GM18868 (cell line): ENCODE measurements around the gene CACNA1C.

Experiments used
- ATAC-seq: cut with Tn5 transposase; IDR thresholded peaks from one replicate; pipeline ENCODE4 v1.9.1; 2021; ENCODE audit warnings: mild to moderate bottlenecking, moderate library complexity; ENCODE audit not compliant: unreplicated experiment

CACNA1C gene

DNA sequence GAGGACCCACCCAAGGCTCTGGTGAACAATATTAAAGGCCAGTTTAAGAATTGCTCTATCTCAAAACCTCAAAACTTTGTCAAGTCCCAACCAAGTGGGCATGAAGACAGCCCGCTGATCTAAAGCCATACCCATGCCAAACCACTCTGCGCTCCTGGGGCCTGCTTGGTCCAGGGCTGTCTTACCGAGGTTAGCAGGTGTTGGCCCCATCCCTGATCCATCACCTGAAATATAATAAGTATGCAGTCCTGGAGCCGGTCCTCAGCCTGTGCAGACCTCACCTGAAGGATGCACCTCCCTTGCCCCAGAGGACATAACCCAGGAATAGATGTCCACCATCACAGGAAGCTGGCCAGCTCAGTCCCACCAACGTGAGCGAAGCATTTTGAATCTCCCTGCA, 543.7 kb downstream of the CACNA1C start:
- ATAC-seq, result no peak

DNA sequence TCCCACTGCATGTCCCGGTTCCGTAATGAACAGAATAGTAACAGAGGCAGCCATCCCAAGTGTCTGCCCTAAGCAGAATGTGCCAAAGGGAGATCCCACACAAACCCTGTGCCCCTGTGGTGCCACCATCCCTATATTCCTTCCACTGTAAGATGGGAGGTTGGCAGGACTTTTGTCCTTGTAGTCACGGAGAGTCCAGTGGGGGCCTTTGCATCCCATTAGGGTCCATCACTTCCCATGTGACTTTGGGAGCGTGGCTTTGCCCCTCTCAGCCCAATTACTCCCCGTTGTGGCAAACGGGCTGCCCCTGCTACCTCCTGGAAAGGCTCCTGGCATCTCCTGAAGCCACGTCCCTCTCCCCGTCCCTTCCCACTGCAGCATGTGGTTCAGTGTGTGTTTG, 552.5 kb downstream of the CACNA1C start:
- no peak for ATAC-seq

DNA sequence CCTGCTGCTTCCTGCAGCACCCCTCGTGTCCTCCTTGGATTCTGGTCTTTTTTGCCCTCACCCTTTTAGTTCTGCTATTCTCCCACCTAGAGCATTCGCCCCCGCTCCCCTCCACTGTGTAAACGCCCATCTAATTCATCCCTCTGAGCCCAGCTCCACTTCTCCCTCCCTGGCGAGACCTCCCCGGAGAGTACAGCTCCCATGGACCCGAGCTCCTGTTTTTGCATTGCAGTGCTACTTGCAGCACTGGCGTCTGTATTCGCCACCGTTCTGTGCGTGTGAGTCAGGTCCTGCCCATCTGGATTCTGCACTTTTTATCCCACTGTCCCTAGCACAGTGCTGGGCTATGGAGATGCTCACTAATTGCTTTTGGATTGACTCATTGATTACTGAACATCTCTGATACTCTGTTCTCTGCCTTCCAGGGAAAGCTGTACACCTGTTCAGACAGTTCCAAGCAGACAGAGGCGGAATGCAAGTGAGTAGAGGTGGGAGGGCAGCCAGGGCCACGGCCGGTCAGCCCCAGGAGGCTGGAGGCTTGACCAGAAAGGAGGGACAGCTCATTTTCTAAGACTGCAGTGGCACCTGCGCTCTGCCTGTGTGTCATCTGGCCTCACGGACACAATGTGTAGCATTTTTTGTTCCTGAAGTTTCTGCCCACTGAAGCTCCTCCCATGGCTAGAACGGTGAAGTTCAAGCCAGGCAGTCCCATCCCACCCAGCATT, 553.6 kb downstream of the CACNA1C start:
- no peak for ATAC-seq

DNA sequence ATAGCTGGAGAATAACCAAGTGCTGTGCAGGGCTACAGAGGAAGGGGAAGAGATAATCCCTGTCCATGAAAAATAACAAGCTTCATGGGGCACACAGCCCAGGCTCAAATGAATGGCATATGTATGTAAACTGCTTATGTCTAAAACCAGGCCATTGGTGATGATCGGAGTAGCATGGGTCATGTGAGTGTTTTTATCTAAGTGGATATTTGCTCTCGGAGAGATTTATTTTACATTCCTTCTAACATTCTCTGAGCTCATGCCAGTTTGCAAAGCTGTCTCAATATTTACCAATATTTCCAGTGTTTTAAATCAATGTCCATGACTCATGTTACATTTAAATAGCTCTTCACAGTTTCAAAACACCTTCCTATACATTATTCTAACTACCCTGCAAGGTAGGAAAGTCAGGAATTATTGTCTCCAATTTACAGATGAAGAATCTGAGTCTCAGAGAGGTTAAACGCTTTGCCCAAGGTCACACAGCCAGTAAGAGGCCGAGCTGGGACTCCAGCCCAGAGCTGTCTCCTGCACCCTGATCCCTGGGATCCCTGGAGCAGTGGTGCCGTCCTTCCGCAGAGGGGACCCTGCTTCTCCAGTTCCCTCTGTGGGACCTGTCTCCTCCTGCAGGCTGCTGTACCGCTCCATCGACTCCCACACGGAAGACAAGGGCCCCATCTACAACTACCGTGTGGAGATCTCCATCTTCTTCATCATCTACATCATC, 555.3 kb downstream of the CACNA1C start:
- no peak for ATAC-seq

DNA sequence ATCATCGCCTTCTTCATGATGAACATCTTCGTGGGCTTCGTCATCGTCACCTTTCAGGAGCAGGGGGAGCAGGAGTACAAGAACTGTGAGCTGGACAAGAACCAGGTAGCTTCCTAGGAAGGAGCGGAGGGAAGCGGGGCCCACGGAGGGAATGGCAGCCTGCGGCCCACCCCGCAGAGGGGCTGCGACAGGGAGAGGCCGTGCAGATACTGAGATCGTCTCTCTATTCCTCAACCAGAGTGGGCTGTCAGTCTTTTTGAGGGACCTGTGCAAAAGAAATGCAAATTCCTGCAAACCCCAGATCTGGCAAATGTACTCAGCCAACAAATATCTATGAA, 555.8 kb downstream of the CACNA1C start:
- ATAC-seq, result no peak

DNA sequence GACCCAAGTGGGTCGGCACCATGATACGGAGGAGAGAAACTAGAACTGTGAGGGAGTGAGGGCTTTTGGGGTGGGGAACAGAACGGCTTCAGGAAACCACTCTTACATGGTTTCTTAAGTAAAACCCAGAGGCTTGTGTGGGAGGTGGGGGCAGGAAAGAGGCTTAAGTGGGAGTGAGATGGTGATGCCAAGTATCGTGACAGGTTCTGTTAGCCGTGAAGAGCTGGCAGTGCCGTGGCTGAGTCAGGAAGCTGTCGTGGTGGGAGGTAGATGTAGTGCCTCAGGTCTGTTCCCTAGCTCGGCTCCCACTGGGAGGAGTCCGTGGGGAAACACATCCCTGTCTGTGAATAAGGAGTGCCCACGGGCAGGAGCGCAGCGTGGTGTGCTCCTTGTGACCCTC, 556.2 kb downstream of the CACNA1C start:
- no peak for ATAC-seq

DNA sequence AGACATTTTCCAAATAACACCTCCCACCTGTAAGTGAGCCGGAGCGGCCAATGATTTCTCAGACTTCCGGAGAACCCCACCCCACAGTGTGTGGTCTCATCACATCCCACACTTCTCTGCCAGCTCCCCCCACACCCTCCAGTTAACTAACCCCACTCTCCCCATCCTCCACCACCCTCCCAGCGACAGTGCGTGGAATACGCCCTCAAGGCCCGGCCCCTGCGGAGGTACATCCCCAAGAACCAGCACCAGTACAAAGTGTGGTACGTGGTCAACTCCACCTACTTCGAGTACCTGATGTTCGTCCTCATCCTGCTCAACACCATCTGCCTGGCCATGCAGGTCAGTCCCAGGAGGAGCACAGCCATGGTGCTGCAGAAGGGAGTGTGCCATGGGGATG, 557.6 kb downstream of the CACNA1C start:
- ATAC-seq, result no peak

DNA sequence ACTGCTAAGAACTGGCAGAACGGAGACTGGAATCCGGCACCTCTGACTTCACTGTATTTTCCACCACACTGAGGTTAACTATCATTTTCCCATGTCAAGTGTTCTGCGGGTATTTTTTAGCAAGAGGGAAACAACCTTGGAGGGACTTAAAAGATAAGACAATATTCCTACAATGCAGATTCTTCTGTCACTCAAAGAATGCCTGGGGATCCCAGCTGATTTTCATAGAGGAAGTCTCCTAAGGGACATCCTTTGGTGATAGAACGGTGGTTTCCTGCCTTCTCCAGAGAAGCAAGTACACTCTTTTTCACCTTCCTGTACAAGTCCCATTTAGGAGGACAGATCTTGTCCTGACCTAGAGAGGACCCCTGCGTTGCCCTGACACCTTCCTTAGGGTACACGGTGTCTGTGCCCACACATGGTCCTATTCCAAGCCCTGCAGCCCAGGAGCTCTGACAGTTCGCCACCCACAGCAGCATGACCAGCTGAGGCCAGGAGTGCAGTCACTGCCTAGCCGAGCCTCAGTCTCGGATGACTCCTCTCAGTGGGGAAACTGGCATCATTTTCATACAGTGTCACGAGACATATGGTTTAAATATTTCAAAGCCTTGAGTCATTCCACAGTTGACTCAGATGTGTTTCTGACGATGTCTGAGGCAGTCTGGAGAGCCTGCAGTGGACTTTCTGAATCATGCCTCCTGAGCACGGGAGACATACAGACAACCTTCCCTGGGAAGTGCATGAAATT, 560.7 kb downstream of the CACNA1C start:
- peak; percentile 45 for ATAC-seq

DNA sequence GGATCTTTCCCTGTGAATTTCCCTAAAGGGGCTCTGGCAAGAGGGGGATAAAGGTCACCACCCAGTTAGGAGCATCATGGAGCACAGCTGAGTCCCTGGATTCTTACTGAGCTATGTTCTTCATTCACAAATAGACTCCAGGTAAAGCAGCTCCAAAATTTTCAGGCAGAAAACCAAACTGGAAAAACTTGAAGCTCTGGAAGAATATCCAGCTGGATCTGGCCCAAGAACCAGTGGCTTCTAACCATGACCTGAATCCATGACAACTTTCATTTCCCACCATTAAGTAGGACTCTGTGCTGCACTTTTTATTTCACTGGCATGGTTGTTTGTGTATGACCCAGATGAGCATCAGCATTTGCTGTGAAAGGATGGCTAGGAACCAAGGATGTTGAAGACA, 561.6 kb downstream of the CACNA1C start:
- no peak for ATAC-seq

DNA sequence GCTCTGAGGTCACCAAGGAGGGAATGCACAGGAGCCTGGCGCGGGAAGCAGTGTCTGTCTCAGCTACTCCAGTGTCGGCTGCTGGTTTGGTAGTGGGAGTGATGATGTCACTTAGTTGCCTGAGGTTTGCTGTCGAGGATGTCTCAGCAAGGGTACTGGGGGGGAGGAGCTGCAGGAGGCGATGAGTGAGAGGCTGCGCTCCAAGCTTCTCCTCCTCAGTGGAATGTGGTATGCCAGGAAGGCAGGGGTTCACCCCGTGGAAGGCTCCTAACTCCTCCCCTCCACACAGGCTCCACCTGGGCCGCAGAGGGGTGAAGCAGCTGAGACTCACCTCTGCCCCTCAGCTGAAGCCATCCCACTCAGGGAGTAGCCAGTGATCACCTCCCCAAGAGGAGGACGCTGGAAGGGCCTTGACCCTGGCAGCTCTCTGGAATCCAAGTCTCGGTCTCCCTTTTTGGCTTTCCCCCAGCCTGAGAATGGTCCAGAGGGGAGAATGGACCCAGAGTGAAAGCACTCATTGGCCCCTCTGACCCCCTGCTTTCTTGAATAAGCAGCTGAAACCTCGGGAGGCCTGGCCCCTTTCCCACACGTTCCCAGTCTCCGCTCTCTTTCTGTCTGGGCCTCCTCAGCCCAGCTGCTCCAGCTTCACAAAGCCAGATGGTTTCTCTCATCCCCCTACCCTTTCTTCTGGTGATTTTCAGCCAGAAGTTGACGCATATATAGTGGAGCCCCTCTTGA, 563.0 kb downstream of the CACNA1C start:
- no peak for ATAC-seq

DNA sequence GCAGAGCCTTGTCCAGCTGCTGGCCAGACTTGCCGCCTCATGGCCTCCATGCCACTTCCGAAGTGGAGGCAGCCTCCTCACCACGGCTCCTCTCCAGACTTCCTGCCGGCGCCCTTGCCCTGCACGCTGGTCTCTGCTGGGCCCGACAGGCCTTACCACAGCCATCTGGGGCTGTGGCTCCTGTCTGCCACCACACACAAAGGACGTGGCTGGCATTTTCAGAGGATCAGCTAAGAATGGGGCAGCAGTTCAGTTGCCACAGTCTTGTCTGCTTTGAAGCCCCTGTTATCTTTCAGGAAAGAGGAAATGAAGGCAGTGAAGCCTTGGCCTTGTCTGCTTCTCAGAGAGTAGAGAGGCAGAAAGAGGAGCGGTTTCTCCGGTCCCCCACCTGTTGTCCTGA, 564.0 kb downstream of the CACNA1C start:
- ATAC-seq, result no peak

DNA sequence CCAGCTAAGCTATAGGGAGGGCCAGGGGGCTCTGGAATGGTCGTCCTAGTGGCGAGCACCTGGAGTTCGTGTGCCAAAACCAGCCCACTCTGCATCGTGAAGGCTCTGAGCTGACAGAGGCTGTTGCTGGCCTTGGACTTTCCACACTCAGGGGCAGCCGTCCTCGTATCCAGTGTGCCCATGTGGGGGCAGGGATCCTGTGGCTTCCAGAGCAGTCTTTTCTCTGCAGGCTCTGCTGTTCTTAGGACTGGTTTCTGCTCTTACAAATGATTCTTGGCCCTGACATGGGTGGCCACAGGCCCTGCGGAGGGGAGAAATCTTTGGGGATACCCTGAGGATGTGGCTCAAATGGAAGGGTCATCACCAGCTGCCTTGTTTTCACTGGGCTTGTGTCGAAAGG, 564.6 kb downstream of the CACNA1C start:
- ATAC-seq, result no peak

DNA sequence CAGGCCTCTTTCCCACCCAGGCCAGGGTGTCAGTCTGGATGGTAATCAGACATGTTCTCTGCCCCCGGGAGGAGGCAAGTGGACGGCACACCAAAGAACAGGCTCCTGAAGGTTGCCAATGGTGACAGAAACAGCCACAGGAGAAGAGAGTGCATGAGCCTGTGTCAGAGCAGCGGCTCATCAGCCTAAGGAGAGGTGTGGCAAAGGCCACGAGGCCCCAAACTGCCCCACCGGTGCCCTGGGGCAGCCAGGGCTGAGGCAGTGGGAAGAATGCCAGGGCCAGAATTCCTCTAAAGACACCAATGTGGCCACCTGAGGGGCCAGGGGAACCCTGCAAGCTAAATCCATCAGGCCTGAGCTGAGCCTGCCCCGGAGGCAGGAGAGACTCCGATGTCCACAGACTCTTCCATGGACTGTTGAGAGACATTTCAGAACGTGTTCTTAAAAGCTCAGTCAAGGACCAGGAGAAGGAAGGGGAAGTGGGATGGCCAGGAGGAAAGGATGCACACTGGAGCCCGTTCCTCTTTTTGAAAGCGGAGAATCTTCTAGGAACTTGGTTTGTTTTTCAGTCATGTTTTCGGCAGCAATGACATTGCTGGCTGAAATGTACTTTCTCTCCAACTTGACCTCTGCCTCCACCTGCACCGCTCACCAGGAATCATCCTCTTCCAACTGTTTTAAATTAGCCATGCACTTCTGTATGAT, 565.7 kb downstream of the CACNA1C start:
- no peak for ATAC-seq

DNA sequence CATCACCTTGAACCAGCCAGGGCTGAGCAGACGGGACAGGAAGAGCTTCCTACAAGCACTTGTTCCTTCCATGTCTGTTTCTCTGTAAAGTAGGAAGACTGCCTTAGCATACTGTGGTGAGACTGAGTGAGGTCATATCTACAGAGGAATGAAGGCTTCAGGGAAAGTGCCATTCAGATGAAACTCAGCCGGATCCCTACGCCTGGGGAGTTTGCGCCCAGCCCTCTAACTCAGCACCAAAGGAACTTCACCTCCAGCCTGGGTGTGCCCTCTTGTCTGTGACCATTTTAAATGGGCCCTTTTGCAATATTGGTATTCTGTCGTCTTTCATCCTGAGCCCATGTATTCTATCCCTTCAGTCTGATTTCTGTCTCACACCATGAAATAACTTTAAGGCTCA, 566.3 kb downstream of the CACNA1C start:
- ATAC-seq, result no peak

DNA sequence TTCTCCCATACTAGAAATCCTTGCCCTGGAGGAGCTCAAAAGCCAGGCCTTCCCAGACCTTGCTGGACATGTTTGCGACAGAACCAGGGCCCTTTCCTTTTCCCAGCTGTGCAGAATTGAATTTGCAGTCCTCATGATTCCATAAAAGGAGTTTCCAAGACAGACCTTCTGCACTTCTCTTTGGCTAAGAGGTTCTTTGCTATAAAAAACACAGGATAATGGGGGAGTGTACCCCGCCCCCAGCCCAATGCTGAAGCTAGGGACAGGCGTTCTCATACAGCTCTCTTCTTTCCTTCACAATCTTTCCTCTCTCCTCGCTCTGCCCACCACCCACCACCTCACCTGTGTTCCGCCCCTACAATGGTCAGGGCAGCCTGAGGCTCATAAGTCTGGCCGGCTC, 569.7 kb downstream of the CACNA1C start:
- no peak for ATAC-seq

DNA sequence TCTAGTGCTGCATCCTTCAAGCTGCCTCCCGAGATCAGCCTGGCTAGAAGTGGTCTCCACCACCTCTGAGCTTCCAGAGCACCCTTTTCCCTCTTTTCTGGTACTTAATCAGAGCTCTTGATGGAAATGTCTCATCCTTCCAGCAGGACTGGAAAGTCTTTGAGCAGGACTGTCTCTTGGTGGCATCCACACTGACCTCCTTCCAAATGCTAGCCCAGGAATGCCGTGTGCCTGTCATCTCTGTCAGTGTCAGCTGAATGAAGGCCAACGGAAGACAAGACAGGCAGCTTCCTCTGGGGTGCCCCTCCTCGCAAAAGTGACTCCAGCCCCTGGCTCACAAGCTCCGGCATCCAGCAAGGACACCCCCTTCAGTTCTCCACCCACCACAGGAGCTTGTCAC, 570.7 kb downstream of the CACNA1C start:
- ATAC-seq, result no peak

DNA sequence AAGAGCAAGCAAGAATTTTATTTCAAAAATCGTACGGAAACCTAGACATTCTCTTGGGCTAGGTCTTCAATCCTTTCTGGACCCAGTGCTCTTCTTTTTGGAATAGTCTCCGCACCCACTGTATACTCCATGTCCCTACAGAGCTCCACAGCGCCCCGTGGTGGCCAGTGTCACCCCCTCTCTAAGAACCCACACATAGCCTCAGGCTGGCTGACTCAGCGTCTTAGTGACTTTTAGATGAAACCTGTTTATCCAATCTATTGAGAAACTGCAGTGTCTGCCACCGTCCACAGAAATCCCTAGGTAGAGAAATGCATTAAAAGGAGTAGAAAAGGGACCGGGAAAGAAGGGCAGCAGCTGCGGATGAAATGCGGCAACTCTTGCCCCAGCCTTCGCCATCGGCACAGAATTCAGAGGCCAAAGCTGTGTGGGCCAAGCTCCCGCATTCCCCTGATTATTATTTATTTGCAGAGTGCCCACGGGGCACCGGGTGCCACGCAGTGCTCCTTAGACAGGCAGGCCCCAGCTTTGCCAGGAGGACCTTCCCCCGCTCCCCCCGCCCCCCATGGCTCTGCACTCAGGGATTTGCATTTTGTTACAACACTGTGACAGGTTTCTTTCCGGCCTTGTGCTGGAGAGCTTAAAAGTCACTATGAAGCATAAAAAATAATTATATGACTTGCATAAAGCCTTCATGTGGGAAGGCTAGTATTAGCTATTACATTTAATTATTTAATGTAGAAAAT, 571.9 kb downstream of the CACNA1C start:
- ATAC-seq, result no peak

DNA sequence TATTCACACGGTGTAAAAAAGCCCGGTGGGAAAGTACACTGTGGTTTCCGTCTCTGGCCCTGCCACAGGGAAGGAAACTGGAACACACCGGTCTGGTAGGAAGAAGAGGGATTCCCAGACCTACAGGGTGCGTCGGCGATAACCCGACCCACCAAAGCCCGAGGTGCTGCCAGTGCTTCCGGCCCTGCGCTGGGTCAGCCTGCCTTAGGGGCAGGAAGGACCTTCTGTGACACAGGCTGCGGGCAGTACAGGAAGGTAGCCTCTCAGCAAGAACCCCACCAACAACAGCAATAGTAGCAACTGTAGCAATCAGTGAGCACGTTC, 572.5 kb downstream of the CACNA1C start:
- no peak for ATAC-seq

DNA sequence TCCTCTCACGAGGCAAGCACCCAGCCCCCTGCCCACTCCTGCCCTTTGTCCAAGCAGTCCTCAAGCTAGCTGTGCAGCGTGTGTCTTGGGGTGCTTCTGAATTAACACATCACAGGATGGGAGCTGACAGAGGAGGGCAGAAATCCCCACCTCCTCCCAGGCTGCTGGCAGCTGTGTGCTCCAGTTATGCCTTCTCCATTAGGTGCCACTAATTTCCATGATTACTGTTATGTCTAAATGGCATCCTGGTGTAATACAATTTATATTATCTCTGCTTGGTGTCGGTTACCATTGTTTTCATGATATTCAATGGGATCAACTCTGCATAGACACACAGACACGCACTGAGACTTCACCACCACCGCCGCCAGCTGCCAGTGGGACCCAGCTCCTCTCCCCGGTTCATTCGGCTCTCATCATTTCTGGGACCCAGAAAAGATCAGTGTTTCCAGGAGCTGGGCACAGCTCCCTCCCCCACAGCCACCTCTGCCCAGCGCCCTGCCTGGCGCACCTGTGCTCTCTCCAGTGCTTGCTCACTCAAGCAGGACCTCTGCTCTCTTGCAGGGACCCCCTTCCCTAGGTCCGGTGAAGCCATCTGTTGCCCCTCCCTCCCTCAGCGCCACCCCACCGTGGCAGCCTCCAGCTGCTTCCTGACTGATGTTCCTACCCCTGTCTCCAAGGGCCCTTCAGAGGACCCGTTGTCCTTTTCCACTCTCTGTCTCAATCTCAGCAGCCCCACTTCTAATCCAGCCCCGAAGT, 574.5 kb downstream of the CACNA1C start:
- no peak for ATAC-seq

DNA sequence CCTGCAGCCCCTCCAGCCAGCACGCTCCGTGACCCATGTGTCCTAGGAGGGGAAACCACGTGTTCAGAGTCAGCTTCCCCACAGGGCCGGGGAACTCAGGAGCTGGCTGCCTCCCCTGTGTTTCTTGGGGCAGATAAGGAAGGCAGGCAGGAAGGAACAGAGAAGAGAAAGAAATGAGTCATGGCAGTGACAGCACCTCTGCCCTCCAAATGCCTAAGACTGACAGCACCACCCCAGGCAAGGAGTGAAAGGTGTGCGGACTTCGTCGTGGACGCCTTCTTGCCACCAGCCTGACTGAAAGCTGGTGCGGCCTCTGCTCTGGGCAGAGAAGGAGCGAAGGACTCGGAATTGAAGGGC, 575.0 kb downstream of the CACNA1C start:
- ATAC-seq, result no peak
